ENCODE data around the gene KIAA0753.

GRCh38 chr17:6643451-6644125, 3.1 kb upstream of the KIAA0753 start:
- TF ChIP-seq, protein P1, sequence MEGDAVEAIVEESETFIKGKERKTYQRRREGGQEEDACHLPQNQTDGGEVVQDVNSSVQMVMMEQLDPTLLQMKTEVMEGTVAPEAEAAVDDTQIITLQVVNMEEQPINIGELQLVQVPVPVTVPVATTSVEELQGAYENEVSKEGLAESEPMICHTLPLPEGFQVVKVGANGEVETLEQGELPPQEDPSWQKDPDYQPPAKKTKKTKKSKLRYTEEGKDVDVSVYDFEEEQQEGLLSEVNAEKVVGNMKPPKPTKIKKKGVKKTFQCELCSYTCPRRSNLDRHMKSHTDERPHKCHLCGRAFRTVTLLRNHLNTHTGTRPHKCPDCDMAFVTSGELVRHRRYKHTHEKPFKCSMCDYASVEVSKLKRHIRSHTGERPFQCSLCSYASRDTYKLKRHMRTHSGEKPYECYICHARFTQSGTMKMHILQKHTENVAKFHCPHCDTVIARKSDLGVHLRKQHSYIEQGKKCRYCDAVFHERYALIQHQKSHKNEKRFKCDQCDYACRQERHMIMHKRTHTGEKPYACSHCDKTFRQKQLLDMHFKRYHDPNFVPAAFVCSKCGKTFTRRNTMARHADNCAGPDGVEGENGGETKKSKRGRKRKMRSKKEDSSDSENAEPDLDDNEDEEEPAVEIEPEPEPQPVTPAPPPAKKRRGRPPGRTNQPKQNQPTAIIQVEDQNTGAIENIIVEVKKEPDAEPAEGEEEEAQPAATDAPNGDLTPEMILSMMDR (IDR thresholded peaks at IDR 0.05) = no peak
- no peak for TF ChIP-seq POLR2A (IDR thresholded peaks at IDR 0.05)

All from Peyer's patch (tissue), 4 donors.